ENCODE measurements around the gene RIT2.
"Not testable (repeated sequence)": the region's sequence is repeated elsewhere in the genome, so short reads cannot be mapped to it uniquely, and the experiment has no call there.

The RIT2 gene

GRCh38 chr18:42822711-42823110 is 292.8 kb downstream of the RIT2 start:
- DNase-seq = no peak

- no peak for DNase-seq
Observed at GRCh38 chr18:42821492-42821891, 294.0 kb downstream of the RIT2 start.

GRCh38 chr18:42814618-42815017 is 300.9 kb downstream of the RIT2 start:
- no peak for DNase-seq

GRCh38 chr18:42814184-42814583 is 301.3 kb downstream of the RIT2 start:
- no peak for DNase-seq

- no peak for DNase-seq
Observed at GRCh38 chr18:42813570-42813969, 301.9 kb downstream of the RIT2 start.

- DNase-seq = no peak
Observed at GRCh38 chr18:42807887-42808286, 307.6 kb downstream of the RIT2 start.

GRCh38 chr18:42801706-42802105 is 313.8 kb downstream of the RIT2 start:
- DNase-seq = no peak

GRCh38 chr18:42798606-42799170 is 316.8 kb downstream of the RIT2 start:
- DNase-seq = no peak

GRCh38 chr18:42795213-42795789 is 320.2 kb downstream of the RIT2 start:
- not testable (repeated sequence) for DNase-seq

- no peak for DNase-seq
Observed at GRCh38 chr18:42792731-42793130, 322.8 kb downstream of the RIT2 start.

GRCh38 chr18:42784632-42785031 is 330.9 kb downstream of the RIT2 start:
- DNase-seq = no peak

GRCh38 chr18:42782929-42783328 is 332.6 kb downstream of the RIT2 start:
- DNase-seq = no peak

GRCh38 chr18:42781298-42781815 is 334.1 kb downstream of the RIT2 start:
- no peak for DNase-seq

GRCh38 chr18:42780171-42780570 is 335.3 kb downstream of the RIT2 start:
- DNase-seq = no peak

GRCh38 chr18:42778445-42779042 is 336.9 kb downstream of the RIT2 start:
- DNase-seq = no peak

GRCh38 chr18:42778024-42778423 is 337.5 kb downstream of the RIT2 start:
- DNase-seq = no peak

- no peak for DNase-seq
Observed at GRCh38 chr18:42773870-42774269, 341.6 kb downstream of the RIT2 start.

- no peak for DNase-seq
Observed at GRCh38 chr18:42771936-42772335, 343.5 kb downstream of the RIT2 start.

GRCh38 chr18:42765302-42765701 is 350.2 kb downstream of the RIT2 start:
- DNase-seq = no peak

GRCh38 chr18:42760290-42760689 is 355.2 kb downstream of the RIT2 start:
- DNase-seq = no peak

- no peak for DNase-seq
Observed at GRCh38 chr18:42758852-42759251, 356.6 kb downstream of the RIT2 start.

- no peak for DNase-seq
Observed at GRCh38 chr18:42756214-42756613, 359.3 kb downstream of the RIT2 start.

GRCh38 chr18:42752916-42753315 is 362.6 kb downstream of the RIT2 start:
- no peak for DNase-seq

GRCh38 chr18:42746794-42747193 is 368.7 kb downstream of the RIT2 start:
- DNase-seq = no peak

- no peak for DNase-seq
Observed at GRCh38 chr18:42745931-42746330, 369.6 kb downstream of the RIT2 start.
